ENCODE data around the gene GPC2.

DNA sequence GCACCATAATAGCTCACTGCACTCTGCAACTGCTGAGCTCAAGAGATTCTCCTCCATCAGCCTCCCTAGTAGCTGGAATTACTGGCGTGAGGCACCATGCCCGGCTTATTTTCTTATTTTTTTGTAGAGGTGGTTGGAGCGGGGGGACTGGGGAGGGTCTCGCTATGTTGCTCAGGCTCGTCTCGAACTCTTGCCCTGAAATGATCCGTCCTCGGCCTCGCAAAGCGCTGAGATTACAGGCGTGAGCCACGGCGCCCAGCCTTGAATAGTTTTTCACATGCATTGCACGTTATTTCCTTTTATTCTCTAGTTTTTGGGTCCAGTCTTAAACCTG is 29.0 kb downstream of the GPC2 start:
- TF ChIP-seq TAF1 (IDR thresholded peaks at IDR 0.05; ENCODE audit: low read depth, low read length) (no peak), POLR2A (IDR thresholded peaks at IDR 0.05; ENCODE audit: low read depth, low read length) (no peak), POLR2AphosphoS5 (IDR thresholded peaks at IDR 0.05; ENCODE audit: low read depth, low read length) (no peak)
